GM18508 (cell line): ENCODE results near the gene MAGED1.

Experiments used
- ATAC-seq: cut with Tn5 transposase; IDR thresholded peaks from one replicate; pipeline ENCODE4 v1.9.1; 2021; ENCODE audit warnings: moderate number of reproducible peaks; ENCODE audit not compliant: insufficient read depth, unreplicated experiment

Gene MAGED1, protein sequence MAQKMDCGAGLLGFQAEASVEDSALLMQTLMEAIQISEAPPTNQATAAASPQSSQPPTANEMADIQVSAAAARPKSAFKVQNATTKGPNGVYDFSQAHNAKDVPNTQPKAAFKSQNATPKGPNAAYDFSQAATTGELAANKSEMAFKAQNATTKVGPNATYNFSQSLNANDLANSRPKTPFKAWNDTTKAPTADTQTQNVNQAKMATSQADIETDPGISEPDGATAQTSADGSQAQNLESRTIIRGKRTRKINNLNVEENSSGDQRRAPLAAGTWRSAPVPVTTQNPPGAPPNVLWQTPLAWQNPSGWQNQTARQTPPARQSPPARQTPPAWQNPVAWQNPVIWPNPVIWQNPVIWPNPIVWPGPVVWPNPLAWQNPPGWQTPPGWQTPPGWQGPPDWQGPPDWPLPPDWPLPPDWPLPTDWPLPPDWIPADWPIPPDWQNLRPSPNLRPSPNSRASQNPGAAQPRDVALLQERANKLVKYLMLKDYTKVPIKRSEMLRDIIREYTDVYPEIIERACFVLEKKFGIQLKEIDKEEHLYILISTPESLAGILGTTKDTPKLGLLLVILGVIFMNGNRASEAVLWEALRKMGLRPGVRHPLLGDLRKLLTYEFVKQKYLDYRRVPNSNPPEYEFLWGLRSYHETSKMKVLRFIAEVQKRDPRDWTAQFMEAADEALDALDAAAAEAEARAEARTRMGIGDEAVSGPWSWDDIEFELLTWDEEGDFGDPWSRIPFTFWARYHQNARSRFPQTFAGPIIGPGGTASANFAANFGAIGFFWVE

DNA sequence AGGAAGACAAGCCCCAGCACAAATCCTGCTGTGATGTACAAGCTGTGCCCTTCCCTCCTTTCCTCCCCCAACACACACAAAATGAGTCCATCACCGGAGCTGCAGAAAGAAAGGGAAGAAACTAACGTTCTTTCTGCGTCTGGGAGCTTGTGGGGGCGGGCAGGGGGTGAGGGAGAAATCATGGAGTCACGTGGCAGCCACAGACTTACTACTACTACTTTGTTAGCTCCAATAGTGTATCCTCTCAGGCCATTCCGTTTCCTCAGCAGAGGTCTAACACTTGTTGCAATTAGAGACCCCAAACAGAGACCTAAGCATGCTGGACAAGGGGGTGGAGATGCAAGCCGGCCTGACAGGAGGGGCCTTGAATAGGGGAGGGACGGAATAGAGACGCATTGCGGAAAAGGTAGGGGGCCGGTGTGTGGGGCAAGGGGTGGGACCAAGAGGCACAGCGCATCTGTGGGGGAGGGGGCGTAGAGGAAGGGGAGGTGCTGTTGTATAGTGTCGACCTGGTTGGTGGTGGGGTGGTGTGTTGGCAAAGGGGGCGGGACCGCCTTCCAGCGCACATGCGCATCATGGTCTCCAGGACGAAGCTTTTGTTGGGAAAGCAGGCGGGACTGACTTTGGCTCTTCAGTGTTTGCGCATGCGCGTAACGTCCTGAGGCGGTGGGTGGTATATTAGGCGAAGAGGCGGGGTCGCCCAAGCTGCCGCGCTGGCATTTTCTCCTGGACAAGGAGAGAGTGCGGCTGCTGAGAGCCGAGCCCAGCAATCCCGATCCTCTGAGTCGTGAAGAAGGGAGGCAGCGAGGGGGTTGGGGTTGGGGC lies at the start of gene MAGED1:
Gene MAGED1, plus strand, starts transcription at position 703 of the 825 bp plus-strand sequence. CDS start 682 bp downstream, outside the sequence.
- peak; percentile 36 for ATAC-seq

- ATAC-seq = no peak
Observed at GRCh38 chrX:51847463-51847862, 46.0 kb upstream of the MAGED1 start.

- ATAC-seq = no peak
Observed at GRCh38 chrX:51851507-51852085, 41.8 kb upstream of the MAGED1 start.

- no peak for ATAC-seq
Observed at GRCh38 chrX:51852096-51852495, 41.3 kb upstream of the MAGED1 start.

DNA sequence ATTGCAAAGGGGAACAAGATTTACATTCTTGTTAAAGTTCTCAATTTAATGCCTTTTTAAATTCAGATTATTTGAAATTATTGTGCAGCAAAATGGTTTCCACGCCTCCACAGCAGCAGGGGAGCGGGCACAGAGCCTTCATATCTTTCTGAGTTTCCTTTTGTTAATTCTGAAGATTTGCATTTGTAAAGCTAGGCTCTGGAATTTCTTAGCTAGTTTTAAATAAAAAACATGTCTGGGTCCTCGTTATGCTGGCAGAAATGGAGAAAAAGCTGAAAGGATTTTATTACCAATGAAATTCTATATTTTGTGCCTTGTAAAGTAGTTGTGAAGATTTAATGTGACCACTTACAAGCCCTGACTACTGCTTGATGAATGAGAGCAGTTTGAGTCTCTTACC lies 40.8 kb upstream of the MAGED1 start:
- ATAC-seq = no peak

DNA sequence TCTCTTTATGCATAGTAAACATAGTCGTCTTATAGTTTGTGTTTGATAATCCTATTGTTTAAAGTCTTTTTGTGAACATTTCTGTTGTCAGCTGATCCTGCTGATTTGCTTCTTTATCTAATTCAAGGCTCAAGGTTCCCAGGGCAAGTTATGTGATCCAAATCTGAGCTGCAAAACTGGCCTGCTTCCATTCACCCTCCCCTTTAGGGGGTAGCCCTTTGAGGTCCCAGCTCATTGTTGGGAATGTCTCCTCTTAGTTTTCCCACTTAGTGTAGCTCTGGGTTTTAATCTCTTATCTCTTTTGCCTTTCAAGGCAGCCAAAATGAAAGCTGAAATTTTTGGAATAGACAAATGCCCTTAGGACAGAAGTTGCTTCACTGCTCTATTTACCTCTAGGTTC lies 40.2 kb upstream of the MAGED1 start:
- no peak for ATAC-seq

- no peak for ATAC-seq
Observed at GRCh38 chrX:51855698-51856097, 37.7 kb upstream of the MAGED1 start.

DNA sequence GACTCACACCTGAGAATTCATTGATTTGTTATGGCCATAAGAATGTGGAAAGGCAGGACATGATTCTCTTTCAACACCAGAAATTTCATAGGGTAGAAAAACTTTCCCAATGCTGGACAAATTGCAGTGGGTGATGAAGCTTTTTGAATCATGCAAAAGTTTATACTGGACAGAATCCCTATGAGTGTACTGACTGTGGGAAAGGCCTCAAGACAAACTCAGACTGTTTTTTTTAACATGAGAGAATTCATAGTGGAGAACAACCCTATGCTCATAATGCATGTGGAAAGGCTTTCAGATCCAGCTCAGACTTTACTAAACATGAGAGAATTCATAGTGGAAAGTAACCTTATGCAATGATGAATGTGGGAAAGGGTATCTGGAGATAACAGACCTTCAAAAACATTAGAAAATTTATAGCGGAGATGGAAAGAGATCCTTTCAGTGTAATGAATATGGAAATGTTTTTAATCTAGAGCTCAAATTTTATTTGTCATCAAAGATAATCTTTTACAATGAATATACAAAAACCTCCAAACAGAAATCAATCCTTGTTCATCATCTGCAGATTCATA lies 36.2 kb upstream of the MAGED1 start:
- ATAC-seq = no peak

DNA sequence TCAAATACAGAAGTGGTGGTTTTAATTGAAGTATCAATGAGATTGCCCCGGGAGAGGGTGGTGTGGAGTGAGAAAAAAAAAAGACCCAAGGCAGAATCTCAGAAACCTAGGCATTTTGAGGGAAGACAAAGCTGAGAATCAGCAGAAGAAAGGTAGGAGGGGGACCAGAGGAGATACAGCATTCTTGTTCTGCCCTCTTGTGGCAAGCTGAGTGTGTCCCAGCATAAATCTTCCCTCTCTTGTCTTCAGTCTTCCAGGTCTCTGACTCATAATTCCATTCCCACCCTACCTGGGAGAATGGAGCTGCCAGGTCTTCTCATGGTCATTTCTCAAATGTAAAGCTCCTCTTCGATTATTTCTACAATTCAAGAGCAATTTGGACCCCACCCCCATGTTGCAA lies 32.7 kb upstream of the MAGED1 start:
- ATAC-seq = no peak

DNA sequence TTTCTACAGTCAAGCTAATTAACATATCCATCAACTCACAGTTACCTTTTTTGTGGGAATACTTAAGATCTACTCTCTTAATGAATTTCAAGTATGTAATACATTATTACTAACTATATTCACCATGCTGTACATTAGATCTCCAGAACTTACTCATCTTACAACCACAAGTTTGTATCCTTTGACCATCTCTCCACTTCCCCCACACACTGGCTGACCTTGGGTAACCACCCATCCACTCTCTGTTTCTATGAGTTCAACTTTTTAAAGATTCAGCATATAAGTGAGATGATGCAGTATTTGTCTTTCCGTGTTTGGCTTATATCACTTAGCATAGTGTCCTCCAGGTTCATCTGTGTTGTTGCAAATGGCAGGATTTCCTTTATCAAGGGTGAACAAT lies 30.5 kb upstream of the MAGED1 start:
- peak; percentile 79 for ATAC-seq

DNA sequence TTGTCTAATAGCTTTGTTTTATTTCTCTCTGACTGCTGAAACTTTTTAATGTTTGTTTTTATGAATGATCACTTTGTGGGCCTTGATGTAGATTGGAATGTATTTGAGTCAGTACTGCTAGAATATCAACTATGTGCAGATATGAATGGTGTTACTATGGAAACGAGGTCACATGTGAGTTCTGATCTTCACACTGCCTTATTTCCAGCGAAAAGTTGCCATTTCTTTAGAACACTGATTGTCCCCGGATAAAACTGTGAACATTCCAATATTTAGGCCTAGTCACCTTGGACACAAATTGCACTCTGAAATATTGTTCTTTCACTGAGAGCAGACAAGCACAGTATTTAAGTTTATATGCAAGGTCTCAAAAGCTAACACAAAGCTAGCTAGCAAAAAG lies 27.2 kb upstream of the MAGED1 start:
- no peak for ATAC-seq

GRCh38 chrX:51867626-51868025 lies 25.8 kb upstream of the MAGED1 start:
- ATAC-seq = no peak

DNA sequence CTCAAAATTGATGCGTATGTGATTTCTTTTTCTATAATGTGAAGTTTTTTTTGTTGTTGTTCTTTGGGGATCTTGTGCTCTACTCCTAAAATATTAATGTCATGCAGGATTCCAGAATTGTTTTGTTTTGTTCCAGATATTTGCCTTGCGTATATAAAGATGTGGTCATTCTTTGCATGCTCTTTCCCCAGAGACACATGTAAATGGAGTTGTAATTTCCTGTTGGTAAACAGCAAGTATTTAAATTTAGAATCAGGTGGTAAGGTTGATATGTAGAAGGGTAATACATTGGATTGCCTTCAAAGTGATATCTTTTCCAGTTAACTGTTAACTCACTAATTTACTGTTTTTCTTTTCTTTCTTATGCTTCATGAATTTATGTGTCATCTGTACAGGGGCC lies 23.1 kb upstream of the MAGED1 start:
- ATAC-seq = no peak

DNA sequence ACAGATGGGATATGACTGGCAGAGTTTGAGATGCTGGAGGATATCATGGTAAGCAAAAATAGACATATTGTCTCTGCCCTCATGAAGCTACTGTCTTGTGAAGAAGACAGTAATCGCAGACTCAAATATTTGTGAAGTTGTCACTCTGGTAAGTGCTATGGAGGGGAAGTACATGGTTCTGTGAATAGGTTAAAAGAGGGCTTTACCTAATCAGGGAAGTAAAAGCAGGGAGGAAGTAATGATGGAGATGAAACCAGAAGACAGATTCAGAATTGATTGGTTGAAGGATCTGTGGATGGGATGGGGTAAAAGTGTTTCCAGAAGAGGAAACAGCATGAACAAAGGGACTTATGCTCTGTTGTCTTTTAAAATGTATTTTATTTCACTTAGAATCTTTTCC lies 19.3 kb upstream of the MAGED1 start:
- ATAC-seq = no peak

- ATAC-seq = no peak
Observed at GRCh38 chrX:51876441-51876840, 17.0 kb upstream of the MAGED1 start.

- no peak for ATAC-seq
Observed at GRCh38 chrX:51878056-51878455, 15.4 kb upstream of the MAGED1 start.

- ATAC-seq = no peak
Observed at GRCh38 chrX:51889851-51890250, 3.6 kb upstream of the MAGED1 start.

DNA sequence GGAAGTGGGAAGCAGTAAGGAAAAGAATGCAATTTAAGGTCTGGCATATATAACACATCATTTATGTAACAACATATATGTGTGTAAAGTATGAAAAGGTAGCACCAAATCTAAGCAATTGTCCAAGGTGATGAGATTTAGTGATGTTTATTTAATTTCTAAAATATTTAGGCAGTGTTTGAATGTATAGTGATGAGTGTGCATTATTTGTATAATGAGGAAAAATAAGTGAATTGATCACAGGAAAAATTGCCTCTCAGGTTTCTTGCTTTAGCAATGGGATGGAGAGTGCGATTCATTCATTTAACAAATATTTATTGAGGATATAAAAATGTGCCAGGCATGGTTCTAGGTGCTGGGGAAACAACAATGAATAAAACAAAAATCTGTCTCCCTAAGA lies 2.2 kb upstream of the MAGED1 start:
- ATAC-seq = no peak

DNA sequence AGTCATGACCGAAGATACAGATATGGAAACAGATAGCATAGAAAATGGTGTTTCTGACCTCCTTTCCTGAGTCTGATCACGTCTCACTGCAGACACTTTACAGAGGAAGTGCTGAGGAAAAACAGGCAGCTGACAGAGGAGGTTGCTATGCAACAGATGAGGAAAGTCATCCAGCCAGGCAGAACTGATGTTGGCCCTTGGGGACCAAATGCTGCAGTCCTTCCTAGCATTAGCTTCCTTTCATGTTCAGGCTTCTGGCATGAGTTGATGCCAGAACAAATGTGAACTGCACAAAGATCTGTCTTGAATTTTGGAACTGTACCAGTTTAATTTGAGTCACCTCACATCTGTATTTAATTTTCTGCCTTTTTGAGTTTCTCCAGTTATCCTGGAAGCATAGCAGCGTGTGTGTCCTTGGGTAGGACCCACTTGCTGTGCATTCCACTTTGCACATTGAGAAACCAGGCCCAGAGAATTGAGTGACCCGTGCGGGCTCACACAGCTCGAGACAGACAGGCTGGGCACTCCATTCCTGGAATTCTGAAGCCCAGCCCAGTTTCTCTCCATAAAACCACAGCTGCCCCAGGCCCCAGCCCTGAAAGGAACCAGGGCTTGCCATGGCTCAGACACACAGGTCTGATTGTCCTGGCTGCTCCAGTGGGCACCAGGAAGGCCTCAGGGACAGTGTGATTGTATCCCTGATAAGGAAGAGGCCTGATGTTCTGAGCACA lies 1.4 kb upstream of the MAGED1 start:
- ATAC-seq = no peak
